Neutrophil (primary cell): ENCODE data around the gene HMGN4.

ENCODE experiments used
- H3K27ac ChIP-seq: fragments of 200-600 bp; sonication (generic); 2 replicates; pipeline ENCODE4 v1.5.1; 2016; ENCODE audit warnings: mild to moderate bottlenecking, moderate library complexity
- H3K27me3 ChIP-seq: fragments of 200-600 bp; sonication (generic); 2 replicates; pipeline ENCODE4 v1.6.0; 2016; ENCODE audit warnings: mild to moderate bottlenecking
- H3K36me3 ChIP-seq: fragments of 200-600 bp; sonication (generic); 2 replicates; pipeline ENCODE4 v1.5.1; 2017
- H3K4me1 ChIP-seq, 2 experiments: fragments of 200-600 bp in 1 of 2; sonication (generic) in 1 of 2; 1 replicate in 1 of 2; 2 replicates in 1 of 2; pipeline versions ENCODE4 v1.5.1 to v1.6.1; 2013 to 2016; ENCODE audit warnings: low read depth in 1 of 2, low read length in 1 of 2, mild to moderate bottlenecking in 1 of 2, moderate library complexity in 1 of 2; ENCODE audit not compliant: control insufficient read depth in 1 of 2, insufficient read depth in 1 of 2
- H3K4me3 ChIP-seq, 2 experiments: fragments of 200-600 bp in 1 of 2; sonication (generic) in 1 of 2; 1 replicate in 1 of 2; 2 replicates in 1 of 2; pipeline ENCODE4 v1.5.1; 2013 to 2016; ENCODE audit warnings: low read depth in 1 of 2, low read length in 1 of 2, mild to moderate bottlenecking in 1 of 2, moderate library complexity in 1 of 2
- H3K9me3 ChIP-seq: fragments of 200-600 bp; sonication (generic); 2 replicates; pipeline ENCODE4 v1.5.1; 2016
- CTCF ChIP-seq: fragments of 200-600 bp; sonication (generic); IDR thresholded peaks from 2 replicates; pipeline ENCODE4 v1.5.1; 2016; ENCODE audit warnings: antibody characterized with exemption

The HMGN4 gene

GRCh38 chr6:26563488-26563887 is 25.3 kb downstream of the HMGN4 start:
- peaks cover 2 to 4% of the 10 kb centered on the region in 2 experiments for H3K4me1 ChIP-seq
- no peaks in the 10 kb centered on the region for H3K9me3 ChIP-seq
- H3K36me3 ChIP-seq, result no peaks in the 10 kb centered on the region
- no peaks in the 10 kb centered on the region for H3K27me3 ChIP-seq
- no peak for TF ChIP-seq CTCF
- H3K27ac ChIP-seq, result no peak overlapping the region
- no peak overlapping the region for H3K4me3 ChIP-seq

GRCh38 chr6:26568601-26569432 is 30.7 kb downstream of the HMGN4 start:
- Histone ChIP-seq H3K27ac (peak overlapping the region; percentile 44), H3K9me3 (no peaks in the 10 kb centered on the region), H3K36me3 (no peaks in the 10 kb centered on the region), H3K27me3 (peaks cover 32% of the 10 kb centered on the region), H3K4me3 (peak overlapping the region; percentile 19 to 26), H3K4me1 (peaks cover 23 to 25% of the 10 kb centered on the region in 2 experiments)
- no peak for TF ChIP-seq CTCF

GRCh38 chr6:26569433-26569764 is 31.2 kb downstream of the HMGN4 start:
- no peaks in the 10 kb centered on the region for H3K9me3 ChIP-seq
- no peaks in the 10 kb centered on the region for H3K36me3 ChIP-seq
- no peak for TF ChIP-seq CTCF
- H3K27me3 ChIP-seq, result peaks cover 32% of the 10 kb centered on the region
- peaks cover 23 to 25% of the 10 kb centered on the region in 2 experiments for H3K4me1 ChIP-seq
- no peak overlapping the region for H3K27ac ChIP-seq
- peak overlapping the region in 1 of 2 experiments; percentile 19 for H3K4me3 ChIP-seq

GRCh38 chr6:26570027-26570809 is 32.1 kb downstream of the HMGN4 start:
- H3K9me3 ChIP-seq, result no peaks in the 10 kb centered on the region
- no peak for TF ChIP-seq CTCF
- no peak overlapping the region for H3K27ac ChIP-seq
- peaks cover 23 to 25% of the 10 kb centered on the region in 2 experiments for H3K4me1 ChIP-seq
- H3K4me3 ChIP-seq, result no peak overlapping the region
- no peaks in the 10 kb centered on the region for H3K36me3 ChIP-seq
- H3K27me3 ChIP-seq, result peaks cover 32% of the 10 kb centered on the region

GRCh38 chr6:26571592-26572296 is 33.6 kb downstream of the HMGN4 start:
- Histone ChIP-seq H3K27me3 (peaks cover 32% of the 10 kb centered on the region), H3K36me3 (no peaks in the 10 kb centered on the region), H3K4me3 (peak overlapping the region; percentile 51 to 58), H3K27ac (no peak overlapping the region), H3K4me1 (peaks cover 30 to 32% of the 10 kb centered on the region in 2 experiments), H3K9me3 (no peaks in the 10 kb centered on the region)
- no peak for TF ChIP-seq CTCF
